Measurements from ENCODE around the gene RAB29.

Gene RAB29

GRCh38 chr1:205764578-205764977, 10.7 kb downstream of the RAB29 start:
- no peaks in the 10 kb centered on the region for H3K4me1 ChIP-seq (ENCODE audit: control insufficient read depth in 1 of 2, insufficient read depth in 1 of 2, low read depth in 1 of 2, low read length in 1 of 2)
- H3K27me3 ChIP-seq, result no peaks in the 10 kb centered on the region
- H3K27ac ChIP-seq, result no peak overlapping the region
- H3K4me3 ChIP-seq (ENCODE audit: low read depth in 1 of 2, low read length in 1 of 2), result no peak overlapping the region
- H3K36me3 ChIP-seq, result peaks cover 15% of the 10 kb centered on the region
- no peak for TF ChIP-seq CTCF (IDR thresholded peaks at IDR 0.05)
- no peaks in the 10 kb centered on the region for H3K9me3 ChIP-seq

- peaks cover 9% of the 10 kb centered on the region for H3K36me3 ChIP-seq
- H3K9me3 ChIP-seq, result no peaks in the 10 kb centered on the region
- no peak for TF ChIP-seq CTCF (IDR thresholded peaks at IDR 0.05)
- no peak overlapping the region for H3K4me3 ChIP-seq (ENCODE audit: low read depth in 1 of 2, low read length in 1 of 2)
- H3K27ac ChIP-seq, result no peak overlapping the region
- no peaks in the 10 kb centered on the region for H3K27me3 ChIP-seq
- no peaks in the 10 kb centered on the region for H3K4me1 ChIP-seq (ENCODE audit: control insufficient read depth in 1 of 2, insufficient read depth in 1 of 2, low read depth in 1 of 2, low read length in 1 of 2)
These were observed 11.3 kb downstream of the RAB29 start for GRCh38 chr1:205763980-205764379.

- H3K9me3 ChIP-seq, result no peaks in the 10 kb centered on the region
- no peak overlapping the region for H3K4me3 ChIP-seq (ENCODE audit: low read depth in 1 of 2, low read length in 1 of 2)
- peaks cover under 1% of the 10 kb centered on the region for H3K27me3 ChIP-seq
- no peaks in the 10 kb centered on the region for H3K4me1 ChIP-seq (ENCODE audit: control insufficient read depth in 1 of 2, insufficient read depth in 1 of 2, low read depth in 1 of 2, low read length in 1 of 2)
- no peak overlapping the region for H3K27ac ChIP-seq
- TF ChIP-seq CTCF (IDR thresholded peaks at IDR 0.05), result no peak
- H3K36me3 ChIP-seq, result no peaks in the 10 kb centered on the region
These were observed 14.7 kb downstream of the RAB29 start for GRCh38 chr1:205760606-205761005.

GRCh38 chr1:205756552-205756951, 18.7 kb downstream of the RAB29 start:
- Histone ChIP-seq H3K36me3 (no peaks in the 10 kb centered on the region), H3K27ac (no peak overlapping the region), H3K27me3 (peaks cover 5% of the 10 kb centered on the region), H3K4me3 (ENCODE audit: low read depth in 1 of 2, low read length in 1 of 2) (no peak overlapping the region), H3K9me3 (no peaks in the 10 kb centered on the region), H3K4me1 (ENCODE audit: control insufficient read depth in 1 of 2, insufficient read depth in 1 of 2, low read depth in 1 of 2, low read length in 1 of 2) (no peaks in the 10 kb centered on the region)
- TF ChIP-seq CTCF (IDR thresholded peaks at IDR 0.05), result no peak

- no peak overlapping the region for H3K4me3 ChIP-seq (ENCODE audit: low read depth in 1 of 2, low read length in 1 of 2)
- peaks cover 4 to 6% of the 10 kb centered on the region in 2 experiments for H3K4me1 ChIP-seq (ENCODE audit: control insufficient read depth in 1 of 2, insufficient read depth in 1 of 2, low read depth in 1 of 2, low read length in 1 of 2)
- H3K27me3 ChIP-seq, result peaks cover 5% of the 10 kb centered on the region
- H3K36me3 ChIP-seq, result no peaks in the 10 kb centered on the region
- H3K27ac ChIP-seq, result no peak overlapping the region
- H3K9me3 ChIP-seq, result no peaks in the 10 kb centered on the region
- TF ChIP-seq CTCF (IDR thresholded peaks at IDR 0.05), result no peak
These were observed 20.4 kb downstream of the RAB29 start for GRCh38 chr1:205754857-205755256.

All from neutrophil (primary cell).